Trophoblast cell (in vitro differentiated cells and primary cell): ENCODE measurements around the gene EBF3.

Experiments
- DNase-seq, 2 donors: peaks; one replicate each; pipeline ENCODE4 v3.0.0-alpha.2; 2016
- H2AFZ ChIP-seq: 2 replicates; pipeline ENCODE4 v1.6.1; 2013; ENCODE audit warnings: low read length, moderate library complexity, mild to moderate bottlenecking; ENCODE audit not compliant: insufficient read depth, poor library complexity
- H2AK5ac ChIP-seq: 2 replicates; pipeline ENCODE4 v1.6.1; 2013; ENCODE audit warnings: mild to moderate bottlenecking, low read length
- H2BK120ac ChIP-seq: 2 replicates; pipeline ENCODE4 v1.6.1; 2013; ENCODE audit warnings: low read length, mild to moderate bottlenecking, moderate library complexity; ENCODE audit not compliant: insufficient read depth, poor library complexity
- H2BK12ac ChIP-seq: 2 replicates; pipeline ENCODE4 v1.6.1; 2013; ENCODE audit warnings: mild to moderate bottlenecking, low read length, moderate library complexity
- H2BK5ac ChIP-seq: 2 replicates; pipeline ENCODE4 v1.6.1; 2013; ENCODE audit warnings: low read length, low read depth, moderate library complexity, mild to moderate bottlenecking; ENCODE audit not compliant: poor library complexity
- H3K14ac ChIP-seq: 2 replicates; pipeline ENCODE4 v1.6.1; 2013; ENCODE audit warnings: mild to moderate bottlenecking, low read length
- H3K18ac ChIP-seq: 2 replicates; pipeline ENCODE4 v1.6.1; 2013; ENCODE audit warnings: mild to moderate bottlenecking, low read length
- H3K23ac ChIP-seq: 2 replicates; pipeline ENCODE4 v1.6.1; 2013; ENCODE audit warnings: low read length
- H3K27ac ChIP-seq: 2 replicates; pipeline ENCODE4 v1.5.1; 2013; ENCODE audit warnings: low read depth, mild to moderate bottlenecking, inconsistent platforms, low read length, moderate library complexity
- H3K27me3 ChIP-seq: 2 replicates; pipeline ENCODE4 v1.6.1; 2013; ENCODE audit warnings: inconsistent platforms, mild to moderate bottlenecking, low read length, moderate library complexity; ENCODE audit not compliant: insufficient read depth
- H3K36me3 ChIP-seq, 2 experiments: 1 replicate in 1 of 2; 2 replicates in 1 of 2; pipeline ENCODE4 v1.6.1; 2013; ENCODE audit warnings: low read length in 2 of 2, mild to moderate bottlenecking in 2 of 2, moderate library complexity in 1 of 2; ENCODE audit not compliant: insufficient read depth in 2 of 2, control insufficient read depth in 1 of 2
- H3K4ac ChIP-seq: 2 replicates; pipeline ENCODE4 v1.6.1; 2013; ENCODE audit warnings: low read depth, mild to moderate bottlenecking, low read length, moderate library complexity
- H3K4me1 ChIP-seq, 2 experiments: 1 replicate in 1 of 2; 2 replicates in 1 of 2; pipeline ENCODE4 v1.6.1; 2013; ENCODE audit warnings: low read length in 2 of 2, mild to moderate bottlenecking in 2 of 2, moderate library complexity in 1 of 2; ENCODE audit not compliant: insufficient read depth in 2 of 2, control insufficient read depth in 1 of 2
- H3K4me2 ChIP-seq: 2 replicates; pipeline ENCODE4 v1.6.1; 2013; ENCODE audit warnings: inconsistent platforms, mild to moderate bottlenecking, low read length, moderate library complexity
- H3K4me3 ChIP-seq: 2 replicates; pipeline ENCODE4 v1.5.1; 2013; ENCODE audit warnings: mild to moderate bottlenecking, low read depth, low read length, inconsistent platforms
- H3K79me1 ChIP-seq: one replicate; pipeline ENCODE4 v1.6.1; 2013; ENCODE audit warnings: low read length
- H3K79me2 ChIP-seq: 2 replicates; pipeline ENCODE4 v1.6.1; 2013; ENCODE audit warnings: low read length, mild to moderate bottlenecking; ENCODE audit not compliant: control insufficient read depth, insufficient read depth, poor library complexity
- H3K9ac ChIP-seq: 2 replicates; pipeline ENCODE4 v1.6.1; 2013; ENCODE audit warnings: mild to moderate bottlenecking, low read length
- H3K9me3 ChIP-seq: 2 replicates; pipeline ENCODE4 v1.6.1; 2013; ENCODE audit warnings: low read depth, mild to moderate bottlenecking, control low read depth, inconsistent platforms, low read length; ENCODE audit not compliant: insufficient read depth
- H4K12ac ChIP-seq: 2 replicates; pipeline ENCODE4 v1.6.1; 2013; ENCODE audit warnings: low read depth, mild to moderate bottlenecking, low read length, moderate library complexity
- H4K8ac ChIP-seq: 2 replicates; pipeline ENCODE4 v1.6.1; 2013; ENCODE audit warnings: low read depth, mild to moderate bottlenecking, low read length, moderate library complexity
- H4K91ac ChIP-seq: one replicate; pipeline ENCODE4 v1.6.1; 2013; ENCODE audit warnings: low read depth, mild to moderate bottlenecking, low read length, moderate library complexity
- WGBS: extraction: QIAGEN DNeasy Blood & Tissue Kit; methylation state at CpG from one replicate; pipeline ENCODE4 v1.1.7; 2013; ENCODE audit warnings: missing lambda C conversion rate; ENCODE audit not compliant: insufficient read length, insufficient coverage; ENCODE audit errors: extremely low coverage; 5-methylcytosine and 5-hydroxymethylcytosine counted together

The EBF3 gene

GRCh38 chr10:129808092-129808983 lies 155.7 kb downstream of the EBF3 start:
- no peak for DNase-seq
- Histone ChIP-seq H3K27ac (no peak overlapping the region), H3K23ac (no peak overlapping the region), H2AK5ac (no peak overlapping the region), H3K4ac (no peak overlapping the region), H2AFZ (no peak overlapping the region), H3K18ac (no peak overlapping the region), H3K27me3 (no peaks in the 10 kb centered on the region), H3K4me2 (no peak overlapping the region), H3K9ac (no peak overlapping the region), H3K4me3 (peak overlapping the region; percentile 48), H4K12ac (no peak overlapping the region), H2BK120ac (no peak overlapping the region), H3K9me3 (peaks cover 12% of the 10 kb centered on the region), H3K4me1 (no peaks in the 10 kb centered on the region), H3K79me1 (no peaks in the 10 kb centered on the region), H2BK12ac (no peak overlapping the region), H4K8ac (no peak overlapping the region), H2BK5ac (no peak overlapping the region), H3K36me3 (no peaks in the 10 kb centered on the region), H3K14ac (no peak overlapping the region), H3K79me2 (no peaks in the 10 kb centered on the region), H4K91ac (no peak overlapping the region)
- no CpG with 5 or more reads among the region's 26 CpGs for WGBS

- WGBS, result no CpG with 5 or more reads among the region's 7 CpGs
- H3K23ac ChIP-seq, result no peak overlapping the region
- no peak overlapping the region for H4K12ac ChIP-seq
These were observed 156.9 kb downstream of the EBF3 start for GRCh38 chr10:129807211-129807610.

GRCh38 chr10:129800796-129801340 lies 163.2 kb downstream of the EBF3 start:
- Histone ChIP-seq H3K27ac (no peak overlapping the region), H2AFZ (no peak overlapping the region), H4K8ac (no peak overlapping the region), H4K91ac (no peak overlapping the region), H3K4me1 (no peaks in the 10 kb centered on the region), H3K79me1 (no peaks in the 10 kb centered on the region), H2BK120ac (no peak overlapping the region), H2BK12ac (no peak overlapping the region), H3K27me3 (no peaks in the 10 kb centered on the region), H3K36me3 (no peaks in the 10 kb centered on the region), H3K9me3 (peaks cover 4% of the 10 kb centered on the region), H3K23ac (no peak overlapping the region), H4K12ac (no peak overlapping the region), H3K4me3 (no peak overlapping the region), H3K4me2 (no peak overlapping the region), H3K18ac (no peak overlapping the region), H2BK5ac (no peak overlapping the region), H3K9ac (no peak overlapping the region), H3K14ac (no peak overlapping the region), H3K4ac (no peak overlapping the region), H3K79me2 (no peaks in the 10 kb centered on the region), H2AK5ac (no peak overlapping the region)
- no peak for DNase-seq
- no CpG with 5 or more reads among the region's 14 CpGs for WGBS

More at GRCh38 chr10:129807211-129807610, 156.9 kb downstream of the EBF3 start:
- Histone ChIP-seq H2BK12ac (no peak overlapping the region), H3K4me3 (no peak overlapping the region), H3K27ac (no peak overlapping the region), H4K91ac (no peak overlapping the region), H3K36me3 (no peaks in the 10 kb centered on the region), H2BK5ac (no peak overlapping the region), H3K9ac (no peak overlapping the region), H2AFZ (no peak overlapping the region), H3K79me2 (no peaks in the 10 kb centered on the region), H3K9me3 (peaks cover 12% of the 10 kb centered on the region), H3K18ac (no peak overlapping the region), H3K14ac (no peak overlapping the region), H3K4me1 (no peaks in the 10 kb centered on the region), H2BK120ac (no peak overlapping the region), H3K4ac (no peak overlapping the region), H3K79me1 (no peaks in the 10 kb centered on the region), H2AK5ac (no peak overlapping the region), H3K4me2 (no peak overlapping the region), H3K27me3 (no peaks in the 10 kb centered on the region), H4K8ac (no peak overlapping the region)
- no peak for DNase-seq

GRCh38 chr10:129799942-129800341 lies 164.1 kb downstream of the EBF3 start:
- Histone ChIP-seq H2BK120ac (no peak overlapping the region), H3K27me3 (no peaks in the 10 kb centered on the region), H4K8ac (no peak overlapping the region), H3K4ac (no peak overlapping the region), H3K4me1 (no peaks in the 10 kb centered on the region), H4K91ac (no peak overlapping the region), H4K12ac (no peak overlapping the region), H3K18ac (no peak overlapping the region), H3K79me2 (no peaks in the 10 kb centered on the region), H3K4me2 (no peak overlapping the region), H2BK5ac (no peak overlapping the region), H2BK12ac (no peak overlapping the region), H3K9ac (no peak overlapping the region), H2AK5ac (no peak overlapping the region), H3K27ac (no peak overlapping the region), H3K4me3 (no peak overlapping the region), H3K79me1 (no peaks in the 10 kb centered on the region), H3K9me3 (no peaks in the 10 kb centered on the region), H3K36me3 (no peaks in the 10 kb centered on the region), H3K23ac (no peak overlapping the region), H2AFZ (no peak overlapping the region), H3K14ac (no peak overlapping the region)
- DNase-seq, result no peak
- WGBS, result no CpG with 5 or more reads among the region's 3 CpGs
